Stimulated activated CD4-positive, alpha-beta T cell treated with anti-CD3 and anti-CD28 coated beads, TNF-alpha, amount 100 ng/mL, for 1 hour (primary cell): ENCODE data around the gene PHLPP2.
A peak's percentile ranks its signal among the peaks of the same experiment; 100 is the strongest.
"Not testable (repeated sequence)": the region's sequence is repeated elsewhere in the genome, so short reads cannot be mapped to it uniquely, and the experiment has no call there.

Experiments
- DNase-seq, 3 donors: peaks; one replicate each; pipeline ENCODE4 v3.0.0-alpha.2; 2020; ENCODE audit warnings: low read depth in 3 of 3, low spot score in 1 of 3

The PHLPP2 gene

DNA sequence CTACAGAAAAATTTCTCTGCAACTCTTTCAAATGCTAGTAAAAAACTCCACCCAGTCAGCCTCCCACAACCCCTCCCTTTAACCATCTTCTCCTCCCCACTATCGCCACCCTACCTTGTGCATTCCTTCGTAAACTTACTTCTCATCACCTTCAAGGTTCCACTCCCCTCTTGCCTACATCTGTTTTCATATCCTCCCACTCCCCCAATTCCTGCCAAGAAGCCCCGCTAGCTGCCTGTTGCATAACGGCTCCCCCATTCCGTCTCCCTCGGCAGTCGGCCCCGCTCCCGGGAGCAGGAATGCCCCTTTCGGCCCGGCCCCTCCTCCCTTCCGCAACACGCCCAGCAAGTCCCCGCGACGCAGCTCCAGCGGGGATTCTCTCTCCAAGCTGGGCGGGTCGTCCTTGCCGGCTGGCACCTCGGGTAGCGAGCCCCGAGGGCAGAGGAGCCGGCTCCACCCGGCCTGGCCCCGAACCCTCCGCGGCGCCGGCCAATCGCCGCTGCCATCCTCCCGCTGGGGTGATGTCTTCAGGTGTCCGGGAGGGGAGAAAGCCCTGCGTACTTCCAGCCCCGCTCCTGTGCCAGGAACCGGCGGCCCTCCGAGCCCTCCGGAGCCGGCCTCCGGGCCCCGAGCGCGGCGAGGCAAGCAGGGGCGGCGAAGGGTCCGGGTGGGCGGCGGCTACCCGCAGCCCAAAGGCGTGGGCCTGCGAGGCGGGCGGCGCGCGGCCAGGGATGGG, 1.5 kb downstream of the PHLPP2 start:
- peak in 2 of 3 donors; percentile 4 to 37 for DNase-seq

DNA sequence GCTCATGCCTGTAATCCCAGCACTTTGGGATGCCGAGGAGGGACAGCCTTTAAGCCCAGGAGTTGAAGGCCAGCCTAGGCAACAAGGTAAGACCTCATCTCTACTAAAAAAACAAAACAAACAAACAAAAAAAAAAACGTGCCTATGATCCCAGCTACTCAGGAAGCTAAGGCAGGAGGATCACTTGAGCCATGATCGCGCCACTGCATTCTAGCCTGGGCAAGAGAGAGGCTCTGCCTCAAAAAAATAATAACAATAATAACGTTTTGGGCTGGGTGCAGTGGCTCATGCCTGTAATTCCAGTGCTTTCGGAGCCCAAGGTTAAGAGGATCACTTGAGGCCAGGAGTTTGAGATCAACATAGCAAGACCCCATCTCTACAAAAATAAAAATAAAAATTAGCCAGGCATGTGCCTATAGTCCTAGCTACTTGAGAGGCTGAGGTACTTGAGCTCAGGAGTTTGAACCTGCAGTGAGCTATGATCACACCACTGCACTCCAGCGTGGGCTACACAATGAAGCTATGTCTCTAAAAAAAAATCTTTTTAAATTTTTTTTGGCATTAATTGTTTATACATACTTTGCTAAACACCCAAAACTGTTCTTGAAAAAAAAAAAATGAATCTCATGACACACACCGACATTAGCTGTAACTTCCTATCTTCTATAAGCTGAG, 3.3 kb downstream of the PHLPP2 start:
- DNase-seq: no peak

DNA sequence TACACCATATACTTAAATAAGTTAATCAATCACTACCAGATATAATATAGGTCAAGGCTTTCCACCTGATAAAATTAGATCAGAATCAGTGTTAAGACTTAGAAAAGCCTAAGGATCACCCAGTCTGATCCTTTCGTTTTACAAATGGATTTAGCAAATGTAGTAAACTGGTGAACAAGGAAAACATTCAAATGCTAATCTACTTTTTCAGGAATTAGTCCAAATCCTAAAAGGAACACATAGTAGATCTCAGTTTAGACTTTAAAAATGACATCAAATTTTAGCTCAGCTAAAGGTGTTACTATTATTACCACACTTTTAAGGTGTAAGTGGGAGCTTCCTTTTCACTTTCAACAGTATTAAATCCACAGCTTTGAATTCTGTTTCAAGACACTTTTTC, 12.0 kb downstream of the PHLPP2 start:
- DNase-seq: no peak

DNA sequence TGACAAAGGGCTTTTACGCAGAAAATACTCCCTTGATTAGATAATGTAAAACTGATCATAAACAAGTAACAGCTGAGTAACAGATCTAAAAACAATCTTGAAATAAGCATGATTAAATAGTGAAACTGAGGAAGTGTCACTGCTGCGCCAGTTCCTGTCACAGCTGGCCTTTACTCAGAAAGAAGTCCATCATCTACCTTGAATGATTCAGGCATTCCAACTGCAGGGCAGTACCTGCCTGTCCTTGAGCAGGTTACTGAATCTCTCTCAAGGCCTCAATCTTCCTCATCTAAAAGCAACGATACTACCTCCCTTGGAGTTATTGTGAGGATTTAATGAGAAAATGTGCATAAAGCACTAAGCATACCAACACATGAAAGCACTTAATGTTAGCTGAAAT, 12.7 kb downstream of the PHLPP2 start:
- no peak for DNase-seq

DNA sequence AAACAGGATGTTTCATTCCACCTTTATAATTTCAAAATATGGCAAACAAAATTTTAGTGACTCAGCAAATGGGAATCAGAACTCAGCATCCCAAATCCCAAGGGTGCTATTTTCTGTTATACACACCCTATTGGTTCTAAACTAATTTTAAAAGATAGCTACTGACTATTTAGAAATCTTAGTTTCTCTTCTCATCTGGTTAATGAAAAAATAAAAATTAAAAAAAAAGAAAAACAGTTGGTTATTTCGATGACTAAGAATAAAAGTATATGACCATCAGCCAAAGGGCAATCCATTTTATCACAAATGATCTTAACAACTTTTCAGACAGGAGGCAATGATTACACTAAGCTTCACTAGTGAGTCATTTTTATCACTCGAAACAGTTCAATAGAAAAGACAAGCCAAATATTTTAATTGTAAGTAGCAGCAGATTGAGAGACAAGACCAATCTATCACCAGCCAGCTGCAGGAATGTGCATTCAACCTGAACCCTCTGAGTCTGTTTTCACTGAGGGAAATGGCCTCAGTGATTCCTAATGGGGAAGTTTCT, 15.2 kb downstream of the PHLPP2 start:
- no peak for DNase-seq

DNA sequence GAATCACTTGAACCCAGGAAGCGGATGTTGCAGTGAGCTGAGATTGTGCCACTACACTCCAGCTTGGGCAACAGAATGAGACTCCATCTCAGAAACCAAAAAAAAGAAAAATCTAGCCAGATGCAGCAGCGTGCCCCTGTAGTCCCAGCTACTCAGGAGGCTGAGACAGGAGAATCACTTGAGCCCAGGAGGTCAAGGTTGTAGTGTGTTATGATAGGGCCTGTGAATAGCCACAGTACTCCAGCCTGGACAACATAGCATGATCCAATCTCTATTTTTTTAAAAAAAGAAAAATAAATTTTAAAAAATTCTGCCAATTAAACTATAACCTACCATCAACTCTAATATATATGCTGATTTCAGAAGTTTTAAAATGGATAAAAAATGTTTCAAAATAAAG, 15.8 kb downstream of the PHLPP2 start:
- no peak for DNase-seq

DNA sequence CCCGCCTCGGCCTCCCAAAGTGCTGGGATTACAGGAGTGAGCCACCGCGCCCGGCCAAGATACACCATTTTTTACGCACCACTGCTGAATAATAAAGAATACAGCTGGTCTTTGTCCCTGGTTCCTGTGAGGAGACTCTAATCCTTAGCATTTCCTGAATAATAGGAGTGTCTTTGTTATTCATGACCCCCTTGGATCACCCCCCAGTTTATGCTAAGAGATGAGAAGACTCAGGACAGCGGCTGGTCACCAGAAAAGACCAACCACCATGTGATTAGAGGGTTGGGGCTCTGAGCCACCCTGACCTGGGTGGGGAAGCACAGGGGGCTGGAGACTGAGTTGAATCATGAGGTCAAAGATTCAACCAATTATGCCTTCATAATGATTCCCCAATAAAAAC, 17.3 kb downstream of the PHLPP2 start:
- DNase-seq: no peak

DNA sequence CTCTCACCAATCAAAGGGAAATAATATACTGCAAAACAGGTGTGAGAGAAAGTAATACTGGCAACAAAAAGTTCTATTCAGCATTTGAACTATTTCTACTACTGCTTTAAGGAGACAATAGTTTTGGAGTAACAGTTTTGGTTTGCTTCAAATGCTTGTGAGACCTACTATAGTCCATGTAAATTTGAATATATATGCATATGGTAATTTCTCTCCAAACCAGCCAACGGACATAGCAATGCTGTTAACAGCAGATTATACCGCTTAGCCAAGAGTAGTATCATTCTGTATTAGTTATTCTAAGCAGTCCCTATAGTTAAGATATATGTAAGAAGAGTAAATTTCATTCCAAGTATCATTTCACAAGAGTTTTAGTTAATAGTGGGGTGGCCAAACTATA, 18.5 kb downstream of the PHLPP2 start:
- no peak for DNase-seq

DNA sequence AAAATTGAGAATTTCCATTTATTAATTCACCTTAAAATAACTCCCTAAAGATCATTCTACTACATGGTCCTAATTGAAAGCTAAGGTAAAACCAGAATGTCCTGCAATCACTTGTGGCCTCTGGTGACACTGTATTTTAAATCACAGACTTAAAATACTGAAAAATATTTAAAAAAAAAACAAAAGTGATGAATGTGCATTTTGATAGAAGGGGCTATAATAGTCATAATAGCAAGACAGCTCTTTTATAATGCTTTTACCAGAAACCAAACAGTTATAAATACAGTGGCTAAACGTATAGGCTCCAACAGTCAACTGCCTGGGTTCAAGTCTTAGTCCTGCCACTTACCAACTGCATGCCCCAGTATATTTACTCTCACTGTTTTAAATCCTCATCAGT, 21.2 kb downstream of the PHLPP2 start:
- no peak for DNase-seq

DNA sequence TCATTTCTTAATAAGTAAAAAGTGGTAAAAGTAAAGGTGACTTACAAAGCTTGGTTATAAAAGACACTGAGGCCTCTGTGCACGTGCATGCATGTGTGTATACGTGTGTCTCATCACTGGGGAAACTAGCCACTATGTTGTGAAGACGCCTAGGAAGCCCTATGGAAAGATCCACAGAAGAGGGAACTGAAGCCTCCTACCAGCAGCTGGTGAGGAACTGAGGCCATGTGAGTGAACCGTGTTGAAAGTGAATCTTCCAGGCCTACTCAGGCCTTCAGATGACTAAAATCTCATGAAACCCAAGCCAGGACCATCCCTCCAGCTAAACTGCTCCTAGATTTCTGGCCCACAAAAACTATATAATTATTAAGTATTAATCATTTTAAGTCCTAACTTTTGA, 23.7 kb downstream of the PHLPP2 start:
- DNase-seq: no peak

DNA sequence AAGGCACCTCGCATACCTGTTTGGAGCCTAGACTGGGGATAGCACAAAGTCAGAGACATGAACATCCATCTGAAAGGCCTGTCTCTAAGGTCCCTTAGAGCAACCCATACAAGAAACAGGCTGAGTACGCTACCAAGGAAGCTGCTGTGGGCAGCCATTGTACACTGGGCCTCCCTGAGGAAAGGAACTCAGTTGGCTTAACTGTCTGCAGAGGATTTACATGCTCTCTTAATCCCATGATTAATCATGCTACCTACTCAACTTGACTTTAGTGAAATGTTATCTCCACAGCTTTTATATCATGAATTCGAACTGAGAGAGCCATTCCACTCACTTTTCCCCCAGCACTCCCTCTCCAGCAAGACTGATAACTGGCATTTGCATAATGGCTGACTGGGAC, 26.0 kb downstream of the PHLPP2 start:
- DNase-seq: no peak

DNA sequence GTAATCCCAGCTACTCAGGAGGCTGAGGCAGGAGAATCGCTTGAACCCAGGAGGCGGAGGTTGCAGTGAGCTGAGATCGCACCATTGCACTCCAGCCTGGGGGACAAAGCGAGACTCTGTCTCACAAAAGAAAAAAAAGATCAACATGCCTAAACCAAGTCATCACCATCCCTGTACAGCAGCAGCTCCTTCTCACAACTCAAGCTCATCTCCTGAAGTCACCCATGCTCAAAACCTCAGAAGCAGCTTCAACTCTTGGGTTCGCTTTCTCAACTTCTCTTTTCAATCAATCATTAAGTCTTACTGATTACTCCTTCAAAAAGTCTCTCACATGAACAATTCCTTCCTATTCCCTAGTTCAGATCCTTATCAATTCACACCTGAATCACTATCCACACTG, 31.3 kb downstream of the PHLPP2 start:
- no peak for DNase-seq

DNA sequence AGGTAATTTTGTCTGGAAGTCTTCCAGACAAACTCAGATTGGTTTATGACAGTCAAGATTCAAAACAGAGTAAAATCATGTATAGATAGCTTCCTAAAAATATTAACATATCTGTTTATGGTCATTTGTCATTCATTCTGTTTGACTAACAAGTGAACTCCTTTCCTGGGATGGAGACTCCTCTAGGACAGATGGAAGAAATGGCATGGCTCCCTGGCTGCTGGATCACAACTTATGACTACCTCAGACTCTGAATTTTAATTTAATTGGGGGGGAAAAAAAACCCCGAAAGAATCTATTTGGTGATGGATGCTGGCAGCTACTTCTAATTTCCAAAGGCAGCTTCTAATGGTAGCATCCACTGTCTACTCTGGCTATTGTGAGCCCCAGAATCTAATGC, 34.6 kb downstream of the PHLPP2 start:
- DNase-seq: no peak

DNA sequence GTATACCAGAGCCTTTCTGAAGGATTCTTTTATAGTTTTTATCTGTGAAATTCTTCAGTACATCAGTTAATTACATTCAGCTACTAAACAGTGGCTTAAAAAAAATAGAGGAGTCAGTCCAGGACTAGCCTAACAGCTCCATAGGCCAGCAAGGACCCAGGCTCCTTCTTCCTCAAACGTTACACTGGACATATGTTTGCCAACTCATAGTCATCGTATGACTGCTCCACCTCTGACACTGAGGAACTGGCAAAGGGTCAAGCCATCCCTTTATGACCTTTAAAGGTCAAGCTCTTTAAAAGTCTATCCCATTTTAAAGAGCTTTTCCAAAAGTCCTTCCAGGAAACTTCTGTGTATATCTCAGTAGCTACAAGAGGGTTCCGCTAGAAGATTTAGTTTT, 36.6 kb downstream of the PHLPP2 start:
- DNase-seq: no peak

DNA sequence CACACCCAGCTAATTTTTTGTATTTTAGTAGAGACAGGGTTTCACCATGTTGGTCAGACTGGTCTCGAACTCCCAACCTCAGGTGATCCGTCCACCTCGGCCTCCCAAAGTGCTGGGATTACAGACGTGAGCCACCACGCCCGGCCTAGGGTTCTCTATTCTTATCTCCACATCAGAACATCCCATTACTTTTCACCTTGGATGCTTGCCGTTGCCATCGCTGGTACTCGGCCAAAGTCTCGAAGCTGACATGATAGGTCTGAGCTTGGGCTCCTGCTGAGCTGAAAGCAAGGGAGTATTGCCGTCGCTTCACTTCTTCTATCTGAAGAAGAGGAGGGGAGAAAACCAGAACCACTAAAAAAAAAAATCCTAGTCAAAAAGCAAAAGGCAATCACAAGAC, 40.2 kb downstream of the PHLPP2 start:
- not testable (repeated sequence) for DNase-seq

DNA sequence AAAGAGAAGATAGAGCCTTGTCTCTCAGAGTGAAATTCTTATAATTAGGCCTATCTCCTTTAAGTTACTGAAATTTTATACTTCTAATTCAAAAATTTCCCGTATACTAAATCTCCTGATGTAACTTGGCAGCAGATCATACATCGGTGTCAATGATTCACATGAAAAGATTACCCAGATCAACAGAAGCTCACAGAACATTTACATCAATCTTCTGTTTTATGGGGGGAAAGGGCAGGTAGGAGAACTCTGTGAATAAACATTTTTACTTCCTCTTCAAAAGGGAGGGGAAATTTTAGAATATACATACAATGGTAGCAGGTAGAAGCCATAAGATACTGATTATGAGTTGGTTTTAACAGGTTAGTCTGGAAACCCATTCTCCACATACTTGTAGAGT, 43.1 kb downstream of the PHLPP2 start:
- no peak for DNase-seq

DNA sequence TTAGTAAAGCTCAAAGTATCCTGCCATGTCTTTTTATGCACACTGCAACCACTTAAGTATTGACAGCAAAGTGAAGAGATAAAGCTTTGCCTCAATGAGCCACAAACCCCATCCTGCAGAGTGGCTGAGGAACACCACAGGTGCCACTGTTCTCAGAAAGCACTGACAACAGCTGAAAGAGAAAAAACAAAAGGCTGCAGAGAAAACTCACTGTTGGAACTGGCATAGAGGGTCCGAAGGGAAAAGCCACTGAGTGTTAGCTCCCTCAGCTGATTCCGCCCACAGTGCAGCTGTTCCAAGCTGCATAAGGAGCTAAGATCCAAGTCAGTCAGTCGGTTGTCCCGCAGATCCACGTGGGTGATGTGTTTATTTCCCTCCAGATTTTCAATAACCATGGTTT, 48.3 kb downstream of the PHLPP2 start:
- no peak for DNase-seq

DNA sequence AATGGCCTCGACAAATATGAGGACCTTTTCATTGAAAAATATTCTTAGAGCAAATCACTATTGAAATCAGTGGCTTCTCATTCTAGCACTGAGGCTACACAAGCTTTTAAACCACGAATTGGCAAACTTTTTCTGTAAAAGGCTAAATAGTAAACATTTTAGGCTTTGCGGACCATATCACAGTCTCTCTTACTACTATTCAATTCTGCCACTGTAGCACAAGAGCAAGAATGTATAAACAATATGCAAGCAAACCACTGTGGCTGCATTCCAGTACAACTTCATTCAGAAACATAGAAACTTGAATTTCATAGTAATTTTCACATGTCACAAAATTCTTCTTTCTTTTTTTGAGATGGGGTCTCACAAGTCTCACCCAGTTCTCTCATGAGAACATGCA, 49.1 kb downstream of the PHLPP2 start:
- no peak for DNase-seq

DNA sequence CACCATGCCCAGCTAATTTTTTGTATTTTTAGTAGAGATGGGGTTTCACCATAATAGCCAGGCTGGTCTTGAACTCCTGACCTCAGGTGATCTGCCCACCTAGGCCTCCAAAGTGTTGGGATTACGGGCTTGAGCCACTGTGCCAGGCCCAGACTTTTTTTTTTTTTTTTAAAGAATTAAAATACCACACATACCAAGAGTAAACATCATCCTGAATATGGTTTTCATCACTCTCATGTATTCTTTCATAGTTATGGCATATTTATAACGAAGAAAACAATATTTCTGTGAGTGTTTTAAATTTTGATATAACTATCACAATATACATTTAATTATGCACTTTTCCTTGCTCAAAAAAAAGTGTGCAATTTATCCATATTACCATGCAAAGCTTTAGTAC, 50.3 kb downstream of the PHLPP2 start:
- DNase-seq: no peak

DNA sequence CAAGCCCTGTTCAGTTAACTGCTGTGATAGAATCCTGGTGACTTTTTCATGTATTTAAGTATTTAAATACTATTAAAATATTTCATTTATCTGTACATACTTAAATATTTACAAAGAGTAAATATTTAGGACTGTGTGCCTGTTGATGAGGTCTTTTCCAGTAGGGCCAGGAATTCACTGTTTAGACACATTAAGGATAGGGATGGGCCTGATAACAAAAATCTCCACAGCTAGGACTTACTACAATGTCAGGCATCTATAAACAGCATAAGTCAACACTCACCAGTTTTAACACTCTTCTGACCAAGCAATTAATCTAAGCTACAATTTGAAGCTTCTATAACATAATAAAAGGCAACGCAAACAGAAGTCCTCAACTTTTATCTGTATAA, 50.9 kb downstream of the PHLPP2 start:
- no peak for DNase-seq

DNA sequence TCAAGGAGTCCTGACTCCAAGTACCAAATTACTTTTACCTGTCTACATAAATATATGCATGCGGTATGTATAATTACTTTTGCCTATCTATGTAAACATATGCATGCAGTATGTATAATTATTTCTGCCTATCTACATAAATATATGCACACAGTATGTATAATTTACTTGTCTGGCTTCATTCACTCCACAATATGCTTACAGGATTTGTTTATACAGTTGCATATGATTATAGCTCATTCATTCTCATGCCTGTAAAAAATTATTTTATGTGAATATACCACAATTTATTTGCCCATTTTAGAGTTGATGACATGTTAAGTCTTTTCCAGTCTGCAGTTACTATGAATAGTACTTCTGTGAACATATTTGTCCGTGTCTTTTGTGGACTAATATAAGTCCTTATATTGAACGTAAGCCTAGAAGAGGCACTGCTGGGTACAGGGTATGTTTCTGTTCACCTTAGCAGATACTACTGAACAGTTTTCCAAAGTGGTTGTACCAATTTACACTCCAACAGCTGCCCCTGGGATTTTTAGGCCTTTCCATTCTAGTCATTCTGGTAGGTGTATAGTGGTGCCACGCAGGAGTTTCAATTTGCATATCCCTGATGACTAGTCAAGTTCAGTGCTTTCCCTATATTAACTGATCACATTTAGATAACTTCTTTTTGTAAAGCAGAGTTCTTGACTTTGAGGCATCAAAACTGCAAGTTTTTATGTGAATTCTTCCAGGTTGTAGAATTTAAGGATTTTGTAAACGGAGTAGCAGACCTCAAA, 51.5 kb downstream of the PHLPP2 start:
- DNase-seq: no peak

DNA sequence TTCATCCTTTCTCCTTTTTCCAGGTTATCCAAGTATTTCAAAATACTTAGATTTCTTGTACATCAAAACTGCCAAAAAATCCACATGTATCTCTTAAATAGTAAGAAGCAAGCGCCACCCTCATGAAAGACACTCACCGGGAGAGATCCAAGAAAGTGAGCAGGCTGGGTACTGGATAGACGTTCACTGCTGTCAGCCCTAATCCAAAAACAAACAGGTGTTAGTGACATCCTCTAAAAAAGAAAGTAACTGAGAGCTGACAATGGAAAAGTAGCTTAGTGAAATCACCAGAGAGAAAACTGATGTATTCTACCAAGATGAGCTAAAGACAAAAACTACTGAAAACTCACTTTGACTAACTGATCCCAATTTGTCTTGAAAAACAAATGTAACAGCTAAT, 52.4 kb downstream of the PHLPP2 start:
- no peak for DNase-seq
